HG03342 (cell line): ENCODE results near the gene CENPK.
"Not testable (repeated sequence)": the region's sequence is repeated elsewhere in the genome, so short reads cannot be mapped to it uniquely, and the experiment has no call there.

Experiments used
- ATAC-seq: cut with Tn5 transposase; IDR thresholded peaks from one replicate; pipeline ENCODE4 v1.9.1; 2021; ENCODE audit warnings: mild to moderate bottlenecking, moderate library complexity; ENCODE audit not compliant: unreplicated experiment

Gene CENPK

DNA sequence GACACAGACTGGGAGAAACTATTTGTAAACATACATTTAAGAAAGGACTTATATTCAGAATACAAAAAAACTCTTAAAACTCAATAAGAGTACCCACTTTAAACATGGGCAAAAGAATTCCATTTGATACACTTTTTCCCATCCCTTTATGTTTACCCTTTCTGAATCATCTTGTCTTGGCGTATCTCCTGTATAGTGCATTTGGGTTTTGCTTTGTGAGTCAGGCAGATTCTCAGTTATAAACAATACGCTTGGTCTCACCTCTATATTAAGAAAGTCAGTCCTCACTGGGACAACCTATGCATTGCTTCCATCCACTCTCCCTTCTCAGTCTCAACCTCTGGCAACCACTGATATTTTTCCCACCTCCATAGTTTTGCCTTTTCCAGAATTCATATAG is 54.0 kb downstream of the CENPK start:
- no peak for ATAC-seq

DNA sequence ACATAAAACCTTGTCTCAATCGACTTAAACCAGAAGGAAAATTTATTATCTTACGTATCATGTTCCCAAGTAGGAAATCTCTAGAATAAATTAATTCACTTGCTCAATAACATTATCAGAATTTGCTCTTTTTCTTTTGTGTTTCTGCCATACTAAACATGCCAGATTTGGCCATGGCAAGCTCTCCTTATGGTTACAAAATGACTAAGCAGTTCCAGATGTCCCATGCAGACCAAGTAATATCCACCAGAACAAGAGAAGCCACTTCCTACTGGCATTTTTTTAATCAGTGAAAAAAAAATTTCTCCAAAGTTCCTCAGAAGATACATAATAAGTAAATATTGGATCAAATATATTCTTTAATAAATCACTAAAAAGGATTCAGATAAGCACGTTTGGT is 56.0 kb downstream of the CENPK start:
- no peak for ATAC-seq

DNA sequence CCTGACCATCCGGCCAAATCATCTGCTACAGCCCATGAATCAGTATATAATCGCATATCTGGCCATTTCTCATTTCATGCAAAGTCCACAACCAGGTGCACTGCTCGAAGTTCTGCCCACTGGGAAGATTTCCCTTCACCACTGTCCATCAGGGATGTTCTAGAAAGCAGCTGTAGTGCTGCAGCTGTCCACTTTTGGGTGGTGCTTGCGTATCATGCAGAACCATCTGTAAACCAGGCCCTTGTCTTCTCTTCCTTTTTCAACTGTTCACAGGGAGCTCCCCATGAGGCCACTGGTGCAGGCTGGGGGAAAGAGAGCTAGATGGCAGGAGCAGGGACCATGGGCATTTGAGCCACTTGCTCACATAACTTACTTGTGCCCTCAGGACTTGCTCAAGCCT is 73.8 kb downstream of the CENPK start:
- no peak for ATAC-seq

DNA sequence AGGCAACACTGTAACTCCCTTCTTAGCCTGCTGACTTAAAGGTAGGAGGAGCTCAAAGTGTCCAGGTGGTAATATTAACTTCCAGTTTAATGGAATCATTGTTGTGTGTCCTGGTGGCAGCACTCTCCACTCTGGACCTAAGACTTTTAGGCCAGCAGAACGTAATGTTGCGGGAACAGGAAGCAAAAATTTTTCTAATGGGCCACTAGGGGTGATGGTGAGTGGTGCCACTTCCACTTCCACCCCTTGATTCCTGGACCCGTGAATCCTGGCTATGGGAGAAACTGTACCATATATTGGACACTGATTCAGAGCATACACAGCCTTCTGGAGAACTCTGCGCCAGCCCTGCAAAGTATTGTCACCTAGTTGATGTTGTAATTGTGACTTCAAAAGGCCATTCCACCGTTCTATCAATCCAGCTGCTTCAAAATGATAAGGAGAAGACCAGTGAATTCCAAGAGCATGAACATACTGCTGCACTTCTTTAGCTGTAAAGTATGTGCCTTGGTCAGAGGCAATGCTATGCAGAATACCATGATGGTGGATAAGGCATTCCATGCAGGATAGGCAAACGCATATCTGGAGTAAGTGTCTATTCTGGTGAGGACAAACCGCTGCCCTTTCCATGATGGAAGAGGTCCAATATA is 74.8 kb downstream of the CENPK start:
- not testable (repeated sequence) for ATAC-seq

DNA sequence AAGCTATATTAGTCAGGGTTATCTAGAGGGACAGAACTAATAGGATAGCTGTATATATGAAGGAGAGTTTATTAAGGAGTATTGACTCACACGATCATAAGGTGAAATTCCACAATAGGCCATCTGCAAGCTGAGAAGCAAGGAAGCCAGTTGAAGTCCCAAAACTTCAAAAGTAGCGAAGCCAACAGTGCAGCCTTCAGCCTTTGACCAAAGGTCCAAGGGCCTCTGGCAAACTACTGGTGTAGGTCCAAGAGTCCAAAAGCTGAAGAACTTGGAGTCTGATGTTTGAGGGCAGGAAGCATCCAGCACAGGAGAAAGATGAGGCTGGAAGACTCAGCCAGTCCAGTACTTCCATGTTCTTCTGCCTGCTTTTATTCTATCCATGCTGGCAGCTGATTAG is 76.2 kb downstream of the CENPK start:
- ATAC-seq = not testable (repeated sequence)

DNA sequence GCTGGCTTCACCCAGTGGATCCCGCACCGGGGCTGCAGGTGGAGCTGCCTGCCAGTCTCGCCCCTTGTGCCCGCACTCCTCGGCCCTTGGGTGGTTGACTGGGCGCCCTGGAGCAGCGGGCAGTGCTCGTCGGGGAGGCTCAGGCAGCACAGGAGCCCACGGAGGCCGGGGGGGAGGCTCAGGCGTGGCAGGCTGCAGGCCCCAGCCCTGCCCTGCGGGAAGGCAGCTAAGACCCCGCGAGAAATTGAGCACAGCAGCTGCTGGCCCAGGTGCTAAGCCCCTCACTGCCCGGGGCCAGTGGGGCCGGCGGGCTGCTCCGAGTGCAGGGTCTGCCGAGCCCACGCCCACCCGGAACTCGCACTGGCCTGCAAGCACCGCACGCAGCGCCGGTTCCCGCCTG is 77.6 kb downstream of the CENPK start:
- ATAC-seq = no peak

DNA sequence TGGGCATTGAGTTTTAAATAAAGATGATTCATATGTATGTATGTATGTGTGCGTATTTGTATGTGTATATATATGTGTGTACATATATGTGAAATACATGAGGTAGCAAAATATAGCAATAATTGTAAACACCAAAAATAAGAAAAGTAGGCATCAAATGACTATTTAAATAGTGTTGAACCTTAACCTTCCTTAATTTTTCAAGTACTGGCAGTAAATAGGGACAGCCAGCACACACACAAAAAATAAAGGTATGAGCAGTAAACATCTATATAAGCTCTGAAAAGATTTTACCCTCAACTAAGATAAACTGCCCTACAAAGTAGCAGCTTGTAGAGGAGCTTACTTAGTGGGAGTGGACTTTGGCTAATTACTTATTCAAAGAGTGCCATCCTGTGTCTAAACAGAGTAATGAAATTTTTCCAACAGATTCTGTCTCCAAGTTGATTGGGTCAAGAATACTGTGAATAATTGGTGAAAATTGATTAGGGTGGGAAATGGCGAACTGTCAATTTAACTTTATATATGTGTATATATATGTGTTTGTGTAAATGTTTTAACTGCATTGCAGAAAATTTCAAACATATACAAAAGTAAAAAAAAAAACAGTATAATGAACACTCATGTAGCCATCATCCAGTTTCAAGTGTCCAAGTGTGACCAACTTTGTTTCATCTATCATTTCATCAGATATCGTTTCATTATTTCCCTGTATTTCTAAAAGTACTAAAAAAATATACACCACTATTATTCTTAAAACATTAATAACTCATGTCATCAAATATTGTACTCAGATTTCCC is 79.2 kb downstream of the CENPK start:
- ATAC-seq = peak; percentile 45

DNA sequence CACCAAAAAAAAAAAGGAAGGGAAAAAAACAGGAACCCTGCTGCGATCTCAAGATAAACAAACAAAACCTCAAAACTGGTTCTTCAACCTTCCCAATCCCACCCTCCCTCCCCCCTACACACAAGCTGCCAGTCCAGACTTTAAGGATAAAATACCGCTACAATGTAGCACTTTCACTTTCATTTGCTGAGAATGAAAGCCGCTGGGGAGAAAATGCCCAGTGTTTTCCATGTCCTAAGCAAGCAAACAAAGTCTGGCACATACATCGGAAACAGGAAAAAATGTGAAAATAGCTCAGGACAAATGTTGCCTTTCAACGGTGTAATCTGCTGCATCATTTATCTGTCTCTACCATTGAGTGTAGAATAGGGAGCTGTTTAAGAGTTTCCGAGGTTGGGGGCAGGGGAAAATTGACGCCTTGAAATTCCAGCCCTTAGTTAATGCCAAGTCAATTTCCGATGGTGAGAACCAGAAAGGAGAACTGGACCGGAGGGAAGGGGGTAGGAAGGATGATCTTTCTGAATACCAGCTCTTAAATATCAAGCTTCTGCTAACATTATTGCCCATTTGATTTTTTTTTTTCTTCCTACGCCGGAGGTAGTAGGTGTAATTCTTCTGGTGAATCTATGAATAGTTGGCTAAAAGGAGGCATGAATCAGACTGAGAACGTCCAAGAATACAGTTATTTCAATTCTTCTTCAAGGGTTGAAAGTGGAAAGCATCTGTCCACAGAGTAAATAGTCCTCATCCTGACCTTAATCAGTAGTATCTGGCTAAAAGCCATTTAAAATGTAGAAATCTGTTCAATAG is 80.0 kb downstream of the CENPK start:
- ATAC-seq = no peak

DNA sequence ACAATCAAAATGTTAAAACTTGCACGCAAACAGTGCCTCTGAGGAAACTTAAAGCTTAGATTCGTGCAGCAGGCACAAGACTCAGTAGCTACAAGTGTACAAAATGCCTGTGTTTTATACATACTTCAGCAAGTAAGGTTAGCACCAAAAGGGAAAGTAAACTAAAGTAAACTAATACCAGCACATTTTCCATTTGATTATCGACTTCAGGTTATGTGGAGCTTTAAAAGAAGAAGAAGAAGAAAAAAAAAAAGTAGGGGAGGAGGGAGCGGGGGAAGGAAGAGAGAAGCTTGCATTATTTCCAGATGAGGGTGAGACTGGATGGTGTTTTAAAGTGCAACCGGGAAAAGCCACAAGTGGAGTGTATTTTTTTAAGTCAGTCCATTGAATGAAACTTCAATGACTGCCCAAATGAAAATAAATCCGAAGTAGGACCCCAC is 80.7 kb downstream of the CENPK start:
- peak; percentile 1 for ATAC-seq

DNA sequence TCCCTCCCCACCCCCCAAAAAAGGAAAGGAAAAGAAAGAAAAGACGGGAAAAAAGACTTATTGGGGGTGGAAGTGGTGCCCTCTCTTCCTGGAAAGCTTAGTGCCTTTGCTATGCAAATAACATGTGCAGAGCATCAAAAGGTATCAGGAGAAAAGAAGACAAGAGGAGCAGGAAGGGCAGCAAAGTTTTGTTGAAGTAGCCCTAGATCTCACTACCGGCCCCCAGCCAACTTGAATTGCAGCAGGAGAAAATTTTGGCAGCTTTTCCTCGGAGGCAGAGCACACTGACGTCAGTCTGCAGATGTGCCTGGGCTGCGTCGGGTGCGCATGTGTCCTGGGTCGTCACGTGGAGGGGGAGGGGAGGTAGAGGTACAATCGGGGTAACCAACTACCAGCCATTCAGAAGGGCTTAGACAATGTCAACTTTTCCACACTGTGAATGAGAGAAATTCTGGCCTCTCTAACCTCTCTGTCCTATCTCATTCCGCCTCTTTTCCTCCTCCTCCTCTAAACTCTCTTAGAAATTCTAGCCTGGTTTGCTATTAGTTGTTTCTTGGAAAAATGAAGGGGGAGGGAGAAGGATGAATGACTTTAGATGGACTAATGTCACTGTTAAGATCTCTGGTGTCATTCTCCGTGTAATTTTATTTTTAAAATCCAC is 81.2 kb downstream of the CENPK start, which contains the start of gene ADAMTS6:
TSS of gene ADAMTS6 (minus strand) at position 286 of the 661 bp plus-strand sequence. CDS start 8,247 bp downstream, outside the sequence.
- ATAC-seq = peak; percentile 75

DNA sequence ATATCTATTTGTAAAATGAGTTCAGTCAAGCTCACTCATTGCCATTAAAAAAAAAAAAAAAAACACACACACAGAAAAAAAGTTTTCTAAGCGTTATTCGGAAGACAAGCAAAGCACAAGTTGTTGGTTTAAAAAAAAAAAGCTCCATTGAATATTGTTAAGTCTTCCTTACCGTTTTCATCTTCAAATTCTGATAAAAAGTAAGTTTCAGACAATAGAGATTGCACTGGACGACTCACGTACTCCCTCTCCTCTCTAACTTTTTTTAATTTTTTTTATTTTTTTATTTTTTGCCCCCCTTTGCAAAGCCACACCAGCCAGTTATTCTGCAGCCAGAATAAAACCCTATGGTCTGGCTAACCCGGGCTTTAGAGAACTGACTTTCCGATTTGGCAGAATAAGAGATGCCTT is 81.8 kb downstream of the CENPK start:
- ATAC-seq = no peak

DNA sequence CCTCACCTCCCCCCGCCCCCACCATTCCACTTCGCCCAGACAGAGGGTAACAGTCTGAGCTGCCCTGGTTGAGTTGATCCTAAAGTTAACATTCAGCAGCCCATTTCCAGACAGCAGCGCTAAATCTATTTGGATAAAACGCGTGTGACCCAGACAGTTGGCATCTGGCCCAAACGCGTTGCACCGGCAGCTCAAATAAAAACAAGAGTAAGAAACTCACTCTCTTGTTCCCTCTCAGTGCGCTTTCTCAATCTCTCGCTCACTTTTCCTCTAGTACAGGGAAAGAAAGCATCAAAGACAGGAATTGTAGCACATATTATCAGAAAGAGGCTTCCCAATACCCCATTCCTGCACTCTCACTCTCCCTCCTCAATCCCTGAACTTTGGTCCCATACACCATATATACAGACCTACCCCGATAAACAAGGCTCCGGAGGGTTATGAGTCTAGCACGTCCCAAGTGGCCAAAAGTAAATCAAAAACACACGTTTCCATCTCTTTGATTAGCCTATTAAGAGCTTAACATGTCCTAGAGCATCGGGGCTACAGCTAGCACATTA is 82.6 kb downstream of the CENPK start:
- ATAC-seq = peak; percentile 36

DNA sequence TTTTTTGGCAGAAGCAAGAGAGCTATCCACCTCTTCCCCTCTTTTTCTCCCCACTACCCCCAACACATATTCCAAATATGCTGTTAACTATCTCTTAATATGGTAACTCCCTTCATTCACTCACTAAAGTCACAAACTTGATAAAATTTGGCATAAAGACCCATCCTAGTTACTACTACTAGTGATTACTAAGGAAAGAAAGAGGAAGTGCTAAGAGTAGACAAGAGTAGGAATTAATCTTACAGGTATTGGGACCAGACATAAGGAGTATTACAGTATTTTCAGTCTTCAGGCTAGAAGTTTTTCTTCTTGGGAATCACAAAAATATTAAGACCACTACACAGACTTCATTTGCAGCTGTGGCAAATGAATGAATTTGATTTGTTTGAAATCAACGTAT is 83.4 kb downstream of the CENPK start:
- ATAC-seq = no peak

DNA sequence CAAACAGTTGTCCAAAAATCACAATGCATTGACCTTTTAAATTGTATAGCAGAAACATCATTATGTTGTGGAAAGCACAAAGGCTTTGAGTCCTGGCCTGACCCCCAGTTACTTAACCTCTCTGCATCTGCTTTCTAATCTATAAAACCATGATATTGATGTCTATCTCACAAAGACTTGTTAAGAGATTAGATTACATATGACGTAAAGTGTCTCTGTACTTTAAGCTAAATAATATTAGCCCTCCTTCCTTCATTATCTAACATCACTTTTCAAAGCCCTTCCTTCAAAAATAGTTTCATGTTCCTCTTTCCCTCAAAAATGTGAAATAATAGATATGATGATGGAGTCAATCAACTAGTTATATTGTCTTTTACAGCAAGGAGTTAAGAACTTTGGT is 84.6 kb downstream of the CENPK start:
- ATAC-seq = no peak

DNA sequence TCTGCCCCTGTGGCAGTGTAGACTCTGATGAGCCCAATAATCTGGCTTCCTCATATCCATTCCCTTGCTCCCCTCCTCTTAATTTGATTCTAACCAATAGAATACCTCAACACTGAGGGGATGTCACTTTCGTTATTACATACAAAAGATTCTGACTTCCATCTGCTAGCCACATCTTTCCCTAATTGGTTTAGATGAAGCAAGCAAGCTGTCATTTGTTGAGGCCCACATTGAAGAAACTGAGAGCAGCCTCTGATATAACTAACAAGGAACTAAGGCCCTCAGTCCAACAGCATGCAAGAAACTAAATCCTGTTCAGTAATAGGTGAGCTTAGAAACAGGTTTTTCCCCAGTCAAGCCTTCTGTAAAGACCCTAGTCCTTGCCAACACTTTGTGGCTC is 87.1 kb downstream of the CENPK start:
- ATAC-seq = no peak

DNA sequence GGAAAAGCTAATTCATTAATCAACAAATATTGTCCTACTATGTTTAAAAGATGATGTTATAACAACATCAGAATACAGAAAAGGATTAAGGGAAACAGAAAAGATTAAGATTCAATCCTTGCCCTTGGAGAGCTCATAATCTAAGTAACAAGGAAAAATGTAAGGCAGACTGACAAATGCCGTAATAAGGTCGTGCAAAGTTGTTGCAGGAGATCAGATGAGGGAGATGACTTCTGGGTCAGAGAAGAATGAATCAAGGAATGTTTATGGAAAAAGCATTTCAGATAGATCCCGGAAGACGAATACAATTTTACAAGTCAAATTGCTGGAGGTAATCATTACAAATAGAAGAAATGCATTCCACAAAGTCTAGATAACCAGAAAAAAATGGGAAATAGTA is 87.6 kb downstream of the CENPK start:
- ATAC-seq = no peak

DNA sequence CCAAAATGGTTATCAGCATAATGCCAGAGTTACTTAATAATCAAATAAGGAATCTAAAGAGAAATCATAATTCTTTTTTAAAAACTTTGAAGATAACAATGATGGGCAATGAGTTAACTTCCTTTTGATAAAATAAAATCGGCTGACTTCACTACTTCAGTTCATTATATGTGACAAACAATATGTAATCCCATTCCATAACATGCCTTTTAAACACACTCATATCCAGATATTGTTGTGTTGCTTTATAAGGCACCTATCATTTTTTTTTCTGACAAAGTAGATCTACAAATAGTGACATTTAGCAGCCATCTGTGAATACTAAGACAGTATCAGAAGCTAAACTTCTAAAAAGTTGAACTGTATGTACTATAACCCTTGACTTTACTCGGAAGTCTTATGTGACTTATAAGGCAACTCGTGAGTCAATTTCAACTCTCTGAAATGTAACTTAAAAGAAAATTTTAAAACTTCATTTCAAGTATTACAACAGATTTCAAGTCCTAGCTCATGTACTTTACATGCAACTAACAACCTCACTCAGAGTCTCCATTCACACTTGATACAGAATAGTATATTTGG is 88.7 kb downstream of the CENPK start:
- ATAC-seq = no peak

DNA sequence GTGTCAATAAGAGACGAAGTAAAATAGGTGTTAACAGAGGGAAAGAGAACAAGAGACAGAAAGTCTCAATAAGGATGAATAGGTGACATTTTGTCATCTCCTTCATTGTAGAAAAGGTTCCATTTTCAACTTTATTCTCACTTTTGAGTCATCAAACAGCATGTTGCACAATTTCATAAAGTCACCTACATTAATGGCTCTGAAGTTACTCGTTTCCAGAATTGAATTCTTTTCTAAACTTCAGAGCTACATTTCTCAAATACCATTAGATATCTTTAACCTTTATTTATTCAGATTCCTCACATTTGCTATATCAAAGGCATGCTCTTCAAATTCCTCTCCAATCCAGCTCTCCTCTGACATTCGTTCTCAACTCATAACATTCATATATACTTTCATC is 94.3 kb downstream of the CENPK start:
- ATAC-seq = no peak
